HepG2 (cell line): Measurements from ENCODE around the gene TBC1D20. TPM values are rescaled to one million over a fixed set of nuclear protein-coding genes. Genes with fewer than 3 reads are reported as not detected.
A peak's percentile ranks its signal among the peaks of the same experiment; 100 is the strongest.

Source experiments
- ATAC-seq: fragments of 200-7000 bp; cut with Tn5 transposase; 3 replicates; pipeline ENCODE4 v1.9.1; 2020; ENCODE audit warnings: mild to moderate bottlenecking, moderate library complexity
- BruUV-seq: library from RNA; stranded (reverse); fragments of 400-500 nt; replicated peaks from 2 replicates; lab custom pipeline; 2021; lab: Mats Ljungman, UMichigan
- CTCF ChIA-PET: fragments of 300-600 bp; formaldehyde crosslinking; extraction: SDS; loops from one replicate; lab custom pipeline; 2021; ENCODE audit warnings: low total read pairs, inconsistent platforms, low intra/inter-chr PET ratio; lab: Yijun Ruan, JAX
- POLR2A ChIA-PET: fragments of 350-600 bp; sonication (Branson Sonifier 250); formaldehyde crosslinking; loops from one replicate; lab custom pipeline; 2020; ENCODE audit warnings: antibody characterized with exemption, inconsistent platforms; lab: Yijun Ruan, JAX
- DNase-seq: peaks from one replicate; pipeline ENCODE4 v3.0.0-alpha.2; 2015; ENCODE audit warnings: low spot score
- FAIRE-seq: peaks from 3 replicates; lab custom pipeline; 2011; peaks lifted over from hg19 to GRCh38; lab: Jason Lieb, UNC
- H2AFZ ChIP-seq: one replicate; pipeline ENCODE4 v1.6.1; 2011; ENCODE audit warnings: low read length, inconsistent platforms
- H3K27ac ChIP-seq: fragments of 300-600 bp; 3 replicates; pipeline ENCODE4 v1.8.0; 2011; ENCODE audit warnings: mixed run types, mild to moderate bottlenecking, mixed read lengths, low read length, inconsistent platforms; ENCODE audit not compliant: insufficient read depth; ENCODE audit errors: extremely low read length
- H3K27me3 ChIP-seq, 2 experiments: fragments of 200-600 bp in 1 of 2; 2 replicates in 1 of 2; 3 replicates in 1 of 2; pipeline versions ENCODE4 v1.6.0 to v1.8.0; 2011; ENCODE audit warnings: low read length in 2 of 2, mild to moderate bottlenecking in 2 of 2, moderate library complexity in 2 of 2, inconsistent platforms in 1 of 2; ENCODE audit not compliant: insufficient read depth in 2 of 2, control insufficient read depth in 1 of 2
- H3K36me3 ChIP-seq, 2 experiments: fragments of 200-600 bp in 1 of 2; replicated peaks in 1 of 2; 2 replicates in 1 of 2; 3 replicates in 1 of 2; pipeline versions ENCODE4 v1.5.1 to v1.8.0; 2011; ENCODE audit warnings: low read length in 2 of 2, inconsistent platforms in 1 of 2; ENCODE audit not compliant: insufficient read depth in 2 of 2, control insufficient read depth in 1 of 2
- H3K4me1 ChIP-seq: 2 replicates; pipeline ENCODE4 v1.5.1; 2012; ENCODE audit warnings: low read length, inconsistent platforms; ENCODE audit not compliant: insufficient read depth
- H3K4me2 ChIP-seq: 2 replicates; pipeline ENCODE4 v1.6.0; 2011; ENCODE audit warnings: low read depth, low read length, inconsistent platforms
- H3K4me3 ChIP-seq, 3 experiments: fragments of 200-600 bp in 1 of 3; sonication (generic), shearing (Covaris generic) in 1 of 3; replicated peaks in 1 of 3; 2 replicates each; pipeline ENCODE4 v1.5.1; 2011 to 2016; ENCODE audit warnings: low read length in 3 of 3, inconsistent platforms in 2 of 3, low read depth in 2 of 3, mild to moderate bottlenecking in 2 of 3, control low read depth in 1 of 3, mixed read lengths in 1 of 3; ENCODE audit not compliant: insufficient read depth in 1 of 3
- H3K79me2 ChIP-seq: one replicate; pipeline ENCODE4 v1.6.1; 2011; ENCODE audit warnings: low read length, inconsistent platforms; ENCODE audit not compliant: insufficient read depth
- H3K9ac ChIP-seq: 2 replicates; pipeline ENCODE4 v1.6.0; 2011; ENCODE audit warnings: mild to moderate bottlenecking, low read depth, low read length, inconsistent platforms; ENCODE audit not compliant: insufficient read depth
- H3K9me3 ChIP-seq: 2 replicates; pipeline ENCODE4 v1.5.1; 2012; ENCODE audit warnings: mild to moderate bottlenecking, low read length
- H4K20me1 ChIP-seq: 2 replicates; pipeline ENCODE4 v1.6.0; 2011; ENCODE audit warnings: inconsistent platforms, mild to moderate bottlenecking, low read length, moderate library complexity; ENCODE audit not compliant: insufficient read depth
- ATF7-NPFF ChIP-seq: sonication (generic); formaldehyde crosslinking; IDR thresholded peaks from 2 replicates; pipeline ENCODE4 v1.8.1; 2023; ENCODE audit warnings: mild to moderate bottlenecking, low read depth, missing genetic modification reagents, moderate library complexity
- EZH2 ChIP-seq: conservative IDR thresholded peaks from 2 replicates; pipeline ENCODE4 v1.6.1; 2012; ENCODE audit warnings: mild to moderate bottlenecking, low read depth, low read length, moderate library complexity
- HES4 ChIP-seq: sonication (generic); formaldehyde crosslinking; IDR thresholded peaks from 2 replicates; pipeline ENCODE4 v1.9.0; 2021; ENCODE audit warnings: mild to moderate bottlenecking, missing genetic modification reagents, borderline replicate concordance
- IRX3 ChIP-seq: sonication (generic); formaldehyde crosslinking; IDR thresholded peaks from 2 replicates; pipeline ENCODE4 v1.8.1; 2023; ENCODE audit warnings: mild to moderate bottlenecking, low read depth, missing genetic modification reagents, borderline replicate concordance
- MAFK ChIP-seq, 2 experiments: IDR thresholded peaks in 1 of 2; conservative IDR thresholded peaks in 1 of 2; 2 replicates each; pipeline ENCODE4 v1.6.1; 2011; ENCODE audit warnings: improper control_type of control experiment in 2 of 2, low read length in 2 of 2
- NR0B2 ChIP-seq: sonication (generic); formaldehyde crosslinking; IDR thresholded peaks from 2 replicates; pipeline ENCODE4 v1.4.0; 2020; ENCODE audit warnings: mild to moderate bottlenecking, missing genetic modification reagents
- NRL ChIP-seq: sonication (generic); formaldehyde crosslinking; IDR thresholded peaks from 2 replicates; pipeline ENCODE4 v1.5.0; 2020; ENCODE audit warnings: missing genetic modification reagents, mild to moderate bottlenecking, moderate library complexity, borderline replicate concordance
- POLR2A ChIP-seq, 2 experiments: IDR thresholded peaks; 2 replicates each; pipeline ENCODE4 v1.6.1; 2011; ENCODE audit warnings: low read depth in 2 of 2, low read length in 2 of 2, mild to moderate bottlenecking in 1 of 2, moderate library complexity in 1 of 2; ENCODE audit not compliant: insufficient read depth in 1 of 2
- SSRP1 ChIP-seq: IDR thresholded peaks from 2 replicates; pipeline ENCODE4 v1.6.1; 2016; ENCODE audit warnings: control low read depth
- ZFY ChIP-seq: sonication (generic); formaldehyde crosslinking; IDR thresholded peaks from 2 replicates; pipeline ENCODE4 v1.4.0; 2020; ENCODE audit warnings: missing genetic modification reagents
- ZNF207 ChIP-seq: fragments of 450-650 bp; IDR thresholded peaks from 2 replicates; pipeline ENCODE4 v1.6.1; 2016; ENCODE audit warnings: antibody characterized with exemption, borderline replicate concordance
- ZNF326 ChIP-seq: sonication (generic); formaldehyde crosslinking; IDR thresholded peaks from 2 replicates; pipeline ENCODE4 v1.4.0; 2020; ENCODE audit warnings: missing genetic modification reagents, borderline replicate concordance
- ZNF597 ChIP-seq: sonication (generic); formaldehyde crosslinking; IDR thresholded peaks from 2 replicates; pipeline ENCODE4 v1.5.0; 2020; ENCODE audit warnings: missing genetic modification reagents
- ZNF687 ChIP-seq: sonication (generic); formaldehyde crosslinking; IDR thresholded peaks from 2 replicates; pipeline ENCODE4 v1.5.1; 2020; ENCODE audit warnings: mild to moderate bottlenecking, missing genetic modification reagents, moderate library complexity
- ZNF768 ChIP-seq: sonication (generic); formaldehyde crosslinking; IDR thresholded peaks from 2 replicates; pipeline ENCODE4 v1.4.0; 2020; ENCODE audit warnings: missing genetic modification reagents
- ZSCAN9 ChIP-seq: IDR thresholded peaks from 2 replicates; pipeline ENCODE4 v1.6.1; 2016; ENCODE audit warnings: borderline replicate concordance
- ZXDC ChIP-seq: sonication (generic); formaldehyde crosslinking; IDR thresholded peaks from 2 replicates; pipeline ENCODE4 v1.5.0; 2020; ENCODE audit warnings: mild to moderate bottlenecking, missing genetic modification reagents
- WGBS: methylation state at CpG from one replicate; pipeline ENCODE4 v1.1.6; 2017; ENCODE audit warnings: low lambda C conversion rate; 5-methylcytosine and 5-hydroxymethylcytosine counted together
- in situ Hi-C: cut with HindIII; loops from 2 replicates; pipeline ENCODE4 v1.10.0; 2017; ENCODE audit warnings: low pct_unique_long_range_greater_than_20kb; ENCODE audit not compliant: extremely low pct_ligation_motif_present
- intact Hi-C: fragments of 100-400 bp; cut with micrococcal nuclease; formaldehyde crosslinking; loops from one replicate; pipeline ENCODE4 v1.10.0; 2022; ENCODE audit not compliant: unreplicated experiment
- polyA plus RNA-seq, 8 experiments: library from polyadenylated mRNA; depleted of rRNA in 3 of 8; stranded (reverse) in 7 of 8; unstranded in 1 of 8; fragments of >200 nt; fragmentation: Illumina TruSeq in 4 of 8; extraction: Trizol in 4 of 8; gene quantifications; 2 replicates each; pipeline versions ENCODE4 v1.2.1 to v1.2.3, GENCODE V29; 2011 to 2016; ENCODE audit warnings: low read depth in 4 of 8, missing spikeins in 1 of 8, mixed read lengths in 1 of 8; ENCODE audit not compliant: insufficient read depth in 1 of 8
- total RNA-seq, 5 experiments: library from RNA; depleted of rRNA; stranded (reverse); fragments of >200 nt; fragmentation: Illumina TruSeq; extraction: Trizol; gene quantifications; 2 replicates each; pipeline ENCODE4 v1.2.3, GENCODE V29; 2016; ENCODE audit warnings: low read depth in 1 of 5

Gene TBC1D20
- total and polyA plus RNA-seq, 2 of the 13 experiments (the other 11 are each of a cell fraction or from before 2014, with no cell fraction given), result 36.6 to 47.1 TPM

- in situ Hi-C loops, result no loop called here
- H3K36me3 ChIP-seq, result peaks cover 36 to 69% of the 10 kb centered on the region in 2 experiments
- BruUV-seq, result no TSS peak
- no peaks in the 10 kb centered on the region for H3K4me1 ChIP-seq
- no peak overlapping the region for H2AFZ ChIP-seq
- no peak overlapping the region for H3K27ac ChIP-seq
- no peaks in the 10 kb centered on the region for H3K27me3 ChIP-seq
- 100% methylated on average over 3 of the region's 4 CpGs for WGBS
- FAIRE-seq, result no peak
- H4K20me1 ChIP-seq, result no peaks in the 10 kb centered on the region
- ATAC-seq, result no peak
- ChIA-PET CTCF (no interaction called here), POLR2A (interaction anchor here (1.0 to 3.1 kb wide), 8 partner anchors 20 to 80 kb away, joined by 3 to 13 read pairs (median 4); partner anchors contain the start of genes NRSN2 and TRIB3)
- no peak overlapping the region for H3K9ac ChIP-seq
- no peak for DNase-seq
- H3K4me3 ChIP-seq, result no peak overlapping the region
- H3K9me3 ChIP-seq, result no peaks in the 10 kb centered on the region
- intact Hi-C loops, result no loop called here
- H3K79me2 ChIP-seq, result no peaks in the 10 kb centered on the region
- no peak overlapping the region for H3K4me2 ChIP-seq
- TF ChIP-seq HES4, result 0 out of 2 replicates have a peak, but pooled peaks have one; percentile 5
- peak; percentile 34; the same call in 1 of the 2 replicates for TF ChIP-seq ZNF768 (CRISPR knock-in tag)
- TF ChIP-seq ZNF687 (CRISPR knock-in tag), result peak; percentile 15; the same call in 1 of the 2 replicates
- no peak for TF ChIP-seq ZXDC (CRISPR knock-in tag)
- no peak for TF ChIP-seq IRX3
- 0 out of 2 replicates have a peak, but pooled peaks have one; percentile 24 for TF ChIP-seq NRL (CRISPR knock-in tag)
- peak; percentile 56; the same call in 1 of the 2 replicates for TF ChIP-seq ATF7-NPFF (CRISPR knock-in tag)
- no peak for TF ChIP-seq ZNF597 (CRISPR knock-in tag)
- 0 out of 2 replicates have a peak, but pooled peaks have one; percentile 36 for TF ChIP-seq ZFY (CRISPR knock-in tag)
- no peak for TF ChIP-seq EZH2
- 0 out of 2 replicates have a peak, but pooled peaks have one; percentile 39 for TF ChIP-seq NR0B2 (CRISPR knock-in tag)
- TF ChIP-seq ZSCAN9, result no peak
- no peak for TF ChIP-seq ZNF207
- TF ChIP-seq ZNF326 (CRISPR knock-in tag), result no peak
- TF ChIP-seq SSRP1 (CRISPR knock-in tag), result peak; percentile 77; the same call in 1 of the 2 replicates
- no peak for TF ChIP-seq MAFK (conservative IDR thresholded peaks at IDR 0.05 in 1 of 2, IDR thresholded peaks at IDR 0.05 in 1 of 2; ENCODE audit: low read length in 2 of 2)
- peak in 1 of 2 experiments; percentile 43; a peak in 2 of 4 replicates for TF ChIP-seq POLR2A (IDR thresholded peaks at IDR 0.05; ENCODE audit: insufficient read depth in 1 of 2, low read depth in 2 of 2, low read length in 2 of 2)
Observed at GRCh38 chr20:427401-427800, 34.9 kb downstream of the TBC1D20 start.
